ENCODE measurements around the gene PPOX.

- TF ChIP-seq CTCF (IDR thresholded peaks at IDR 0.05; ENCODE audit: low read depth, low read length) (no peak), POLR2A (IDR thresholded peaks at IDR 0.05; ENCODE audit: extremely low read depth, insufficient read length) (peak; percentile 74), MAX (IDR thresholded peaks at IDR 0.05; ENCODE audit: low read depth, low read length) (peak; percentile 17; the same call in 1 of the 2 replicates)
Measured at GRCh38 chr1:161159087-161159912, 6.9 kb upstream of the PPOX start, which contains the start of gene USP21.

All from NB4 (cell line).